H1 (cell line): Measurements from ENCODE around the gene TPBG. TPM values are rescaled to one million over a fixed set of nuclear protein-coding genes. Genes with fewer than 3 reads are reported as not detected.
A peak's percentile ranks its signal among the peaks of the same experiment; 100 is the strongest.

Experiments used
- CTCF ChIA-PET: fragments of 300-600 bp; sonication (Branson Sonifier 250); formaldehyde crosslinking; loops from one replicate; lab custom pipeline; 2021; ENCODE audit not compliant: partially characterized antibody; lab: Charles Lee
- POLR2A ChIA-PET: fragments of 300-600 bp; sonication (Branson Sonifier 250); formaldehyde crosslinking; loops from one replicate; lab custom pipeline; 2021; ENCODE audit warnings: inconsistent platforms; ENCODE audit not compliant: partially characterized antibody; lab: Charles Lee
- DNase-seq, 2 experiments: peaks; one replicate each; pipeline versions ENCODE4 v3.0.0 to v3.0.0-alpha.2; 2010 to 2022; ENCODE audit warnings: low spot score in 2 of 2, low read depth in 1 of 2, mixed read lengths in 1 of 2
- FAIRE-seq: peaks from 2 replicates; lab custom pipeline; 2011; peaks lifted over from hg19 to GRCh38; lab: Jason Lieb, UNC
- H2AFZ ChIP-seq: 2 replicates; pipeline ENCODE4 v1.8.1; 2012; ENCODE audit warnings: low read length, inconsistent platforms
- H2AK5ac ChIP-seq: 2 replicates; pipeline ENCODE4 v1.6.1; 2013; ENCODE audit warnings: low read depth, low read length
- H2BK120ac ChIP-seq: replicated peaks from 2 replicates; pipeline ENCODE3; 2013; ENCODE audit warnings: low read depth, low read length, inconsistent platforms
- H2BK12ac ChIP-seq: 2 replicates; pipeline ENCODE4 v1.6.1; 2013; ENCODE audit warnings: low read depth, low read length
- H2BK15ac ChIP-seq: 2 replicates; pipeline ENCODE4 v1.6.1; 2013; ENCODE audit warnings: low read length
- H2BK20ac ChIP-seq: 2 replicates; pipeline ENCODE4 v1.6.1; 2013; ENCODE audit warnings: low read length
- H2BK5ac ChIP-seq: 2 replicates; pipeline ENCODE4 v1.6.1; 2013; ENCODE audit warnings: low read depth, low read length
- H3K14ac ChIP-seq: 2 replicates; pipeline ENCODE4 v1.6.1; 2013; ENCODE audit warnings: inconsistent platforms; ENCODE audit not compliant: insufficient read length
- H3K18ac ChIP-seq: 2 replicates; pipeline ENCODE4 v1.6.1; 2013; ENCODE audit warnings: low read length; ENCODE audit errors: extremely low read depth
- H3K23ac ChIP-seq: 2 replicates; pipeline ENCODE4 v1.6.1; 2013; ENCODE audit warnings: inconsistent platforms; ENCODE audit not compliant: insufficient read length
- H3K23me2 ChIP-seq: 2 replicates; pipeline ENCODE4 v1.6.1; 2013; ENCODE audit warnings: low read depth, low read length
- H3K27ac ChIP-seq: 2 replicates; pipeline ENCODE4 v1.6.1; 2011; ENCODE audit warnings: low read depth, low read length, inconsistent platforms
- H3K27me3 ChIP-seq, 4 experiments: replicated peaks in 1 of 4; 1 replicate in 1 of 4; 2 replicates in 3 of 4; pipeline versions ENCODE4 v1.6.1 to v1.8.1; 2011 to 2013; ENCODE audit warnings: low read length in 3 of 4, mild to moderate bottlenecking in 3 of 4, inconsistent platforms in 2 of 4, mixed read lengths in 2 of 4, moderate library complexity in 1 of 4; ENCODE audit not compliant: control insufficient read depth in 3 of 4, insufficient read depth in 3 of 4; ENCODE audit errors: extremely low read depth in 1 of 4
- H3K36me3 ChIP-seq, 4 experiments: 2 replicates each; pipeline versions ENCODE4 v1.6.1 to v1.8.1; 2011 to 2013; ENCODE audit warnings: mild to moderate bottlenecking in 4 of 4, low read length in 3 of 4, moderate library complexity in 2 of 4, control low read depth in 1 of 4, inconsistent platforms in 1 of 4; ENCODE audit not compliant: insufficient read depth in 4 of 4, control insufficient read depth in 2 of 4
- H3K4ac ChIP-seq: replicated peaks from 2 replicates; pipeline ENCODE3; 2013; ENCODE audit warnings: low read length, low read depth, mixed read lengths, inconsistent platforms; ENCODE audit not compliant: insufficient read length
- H3K4me1 ChIP-seq, 4 experiments: replicated peaks in 1 of 4; 1 replicate in 1 of 4; 2 replicates in 3 of 4; pipeline versions ENCODE4 v1.6.1 to v1.8.1; 2011 to 2013; ENCODE audit warnings: low read length in 3 of 4, inconsistent platforms in 2 of 4, mixed read lengths in 1 of 4; ENCODE audit not compliant: insufficient read depth in 4 of 4, control insufficient read depth in 3 of 4
- H3K4me2 ChIP-seq, 2 experiments: 2 replicates each; pipeline versions ENCODE4 v1.6.1 to v1.8.1; 2011 to 2013; ENCODE audit warnings: low read depth in 2 of 2, low read length in 2 of 2, control low read depth in 1 of 2, inconsistent platforms in 1 of 2, mild to moderate bottlenecking in 1 of 2; ENCODE audit not compliant: insufficient read depth in 1 of 2
- H3K4me3 ChIP-seq, 4 experiments: fragments of 200-600, 300-600 bp in 1 of 4; sonication (generic), shearing (Covaris generic), sonication (Bioruptor Twin) in 1 of 4; 2 replicates each; pipeline versions ENCODE4 v1.5.1 to v1.8.1; 2011 to 2016; ENCODE audit warnings: low read length in 4 of 4, low read depth in 3 of 4, control low read depth in 2 of 4, inconsistent platforms in 2 of 4, mild to moderate bottlenecking in 2 of 4, mixed read lengths in 1 of 4, moderate library complexity in 1 of 4; ENCODE audit not compliant: insufficient read depth in 2 of 4; ENCODE audit errors: extremely low read depth in 1 of 4
- H3K56ac ChIP-seq: replicated peaks from 2 replicates; pipeline ENCODE3; 2013; ENCODE audit warnings: low read depth, mild to moderate bottlenecking, mixed read lengths, low read length, inconsistent platforms; ENCODE audit not compliant: insufficient read length
- H3K79me1 ChIP-seq: 2 replicates; pipeline ENCODE4 v1.6.1; 2013; ENCODE audit warnings: low read depth, low read length, control low read depth
- H3K79me2 ChIP-seq, 2 experiments: 2 replicates each; pipeline versions ENCODE4 v1.6.1 to v1.8.1; 2012 to 2013; ENCODE audit warnings: low read length in 2 of 2, mild to moderate bottlenecking in 2 of 2, inconsistent platforms in 1 of 2; ENCODE audit not compliant: insufficient read depth in 2 of 2, control insufficient read depth in 1 of 2
- H3K9ac ChIP-seq, 4 experiments: replicated peaks in 1 of 4; 1 replicate in 1 of 4; 2 replicates in 3 of 4; pipeline versions ENCODE4 v1.6.1 to v1.8.1; 2011 to 2013; ENCODE audit warnings: low read depth in 3 of 4, low read length in 3 of 4, control low read depth in 2 of 4, mild to moderate bottlenecking in 2 of 4, moderate library complexity in 2 of 4, inconsistent platforms in 1 of 4; ENCODE audit errors: extremely low read depth in 1 of 4
- H3K9me3 ChIP-seq, 2 experiments: 2 replicates each; pipeline versions ENCODE4 v1.6.1 to v1.8.1; 2012 to 2013; ENCODE audit warnings: mild to moderate bottlenecking in 2 of 2, moderate library complexity in 2 of 2, control low read depth in 1 of 2, inconsistent platforms in 1 of 2, low read depth in 1 of 2, low read length in 1 of 2, mixed read lengths in 1 of 2; ENCODE audit not compliant: insufficient read depth in 2 of 2
- H4K20me1 ChIP-seq, 2 experiments: replicated peaks in 1 of 2; 2 replicates each; pipeline versions ENCODE3 to v1.8.1; 2011 to 2013; ENCODE audit warnings: inconsistent platforms in 2 of 2, low read length in 2 of 2, mild to moderate bottlenecking in 1 of 2; ENCODE audit not compliant: insufficient read depth in 2 of 2, control insufficient read depth in 1 of 2
- H4K5ac ChIP-seq: 2 replicates; pipeline ENCODE4 v1.6.1; 2013; ENCODE audit warnings: low read length, low read depth, mixed read lengths, inconsistent platforms; ENCODE audit not compliant: insufficient read length
- H4K8ac ChIP-seq: 2 replicates; pipeline ENCODE4 v1.8.0; 2013; ENCODE audit warnings: mild to moderate bottlenecking, moderate library complexity, low read length, inconsistent platforms; ENCODE audit not compliant: insufficient read depth; ENCODE audit errors: extremely low read depth
- H4K91ac ChIP-seq: replicated peaks from 2 replicates; pipeline ENCODE3; 2013; ENCODE audit warnings: low read length, mixed read lengths, inconsistent platforms; ENCODE audit not compliant: insufficient read length
- CHD1 ChIP-seq: IDR thresholded peaks from 2 replicates; pipeline ENCODE4 v1.6.1; 2012; ENCODE audit warnings: low read depth, low read length, improper control_type of control experiment
- HDAC6 ChIP-seq: IDR thresholded peaks from one replicate; pipeline ENCODE4 v1.7.1; 2012; ENCODE audit warnings: low read depth, mild to moderate bottlenecking, inconsistent platforms, low read length, moderate library complexity
- KDM4A ChIP-seq: IDR thresholded peaks from one replicate; pipeline ENCODE4 v1.7.1; 2012; ENCODE audit warnings: low read depth, mild to moderate bottlenecking, moderate library complexity, low read length, inconsistent platforms; ENCODE audit not compliant: severe bottlenecking
- SIN3A ChIP-seq, 2 experiments: IDR thresholded peaks in 1 of 2; conservative IDR thresholded peaks in 1 of 2; 2 replicates each; pipeline ENCODE4 v1.6.1; 2011 to 2012; ENCODE audit warnings: low read length in 2 of 2, improper control_type of control experiment in 1 of 2, low read depth in 1 of 2, mild to moderate bottlenecking in 1 of 2
- SUZ12 ChIP-seq: fragments of 200-600 bp; sonication (generic); IDR thresholded peaks from 2 replicates; pipeline ENCODE4 v1.6.1; 2012; ENCODE audit warnings: mild to moderate bottlenecking, inconsistent platforms, low read length, moderate library complexity, mixed read lengths
- TCF12 ChIP-seq: IDR thresholded peaks from 2 replicates; pipeline ENCODE4 v1.6.1; 2011; ENCODE audit warnings: low read depth, mild to moderate bottlenecking, low read length
- TEAD4 ChIP-seq: IDR thresholded peaks from 2 replicates; pipeline ENCODE4 v1.6.1; 2012; ENCODE audit warnings: low read depth, low read length, inconsistent platforms, mixed read lengths
- WGBS, 2 experiments: shearing (Covaris generic) in 1 of 2; methylation state at CpG; one replicate each; pipeline versions ENCODE4 v1.1.6 to v1.1.7; 2013 to 2015; ENCODE audit warnings: low lambda C conversion rate in 2 of 2, mixed read lengths in 2 of 2, inconsistent platforms in 1 of 2, low coverage in 1 of 2, missing lambda C conversion rate in 1 of 2; ENCODE audit not compliant: insufficient replicate concordance in 2 of 2, insufficient coverage in 1 of 2, insufficient read length in 1 of 2; ENCODE audit errors: extremely low coverage in 1 of 2, missing lambda C conversion rate in 1 of 2; 5-methylcytosine and 5-hydroxymethylcytosine counted together
- polyA plus RNA-seq, 7 experiments: library from polyadenylated mRNA; depleted of rRNA in 3 of 7; stranded (reverse) in 5 of 7; unstranded in 2 of 7; fragments of >200 nt in 5 of 7; fragments of 200-250 nt in 2 of 7; gene quantifications; 1 replicate in 5 of 7; 2 replicates in 1 of 7; 4 replicates in 1 of 7; pipeline versions ENCODE4 v1.2.1 to v1.2.3, GENCODE V29; 2011 to 2013; ENCODE audit warnings: missing spikeins in 2 of 7, mixed read lengths in 2 of 7
- total RNA-seq: library from RNA; stranded (reverse); fragmentation: NEBNext Ultra II Directional; extraction: Animal tissue kit (Norgen Biotek cat#: 25700); gene quantifications from 2 replicates; pipeline ENCODE4 v1.2.1, GENCODE V29; 2021
- TF ChIP-seq, protein P1 (sequence below): IDR thresholded peaks from 2 replicates; pipeline ENCODE4 v1.6.1; 2012; ENCODE audit warnings: inconsistent platforms

Gene TPBG
- total and polyA plus RNA-seq, 2 of the 8 experiments (the other 6 are each of a cell fraction or from before 2014, with no cell fraction given): 28.4 to 33.6 TPM

DNA sequence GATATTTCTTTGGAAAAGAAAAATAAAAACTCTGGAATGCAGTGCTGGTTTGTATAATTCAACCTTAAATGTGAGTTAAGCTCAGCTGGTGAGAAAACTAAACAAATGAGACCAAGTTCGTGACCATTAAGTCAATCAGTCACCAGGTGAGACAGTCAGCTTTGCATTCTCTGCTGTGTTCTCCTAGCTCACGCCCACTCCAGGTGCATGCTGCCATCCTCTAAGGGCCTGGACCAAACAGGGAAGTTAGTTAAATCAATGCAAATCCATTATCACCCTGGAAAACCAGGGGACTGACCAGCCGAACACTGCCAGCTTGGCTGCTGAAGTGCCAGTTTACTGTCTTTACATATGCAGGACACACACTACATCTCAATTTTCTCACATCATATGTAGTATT, 7.2 kb downstream of the TPBG start:
- Histone ChIP-seq H3K36me3 (peaks cover 0 to 9% (median 2%) of the 10 kb centered on the region in 4 experiments; a peak in 2 of 8 replicates), H3K4ac (no peak overlapping the region), H3K79me2 (peaks cover 0 to 18% of the 10 kb centered on the region in 2 experiments; a peak in 3 of 4 replicates), H2BK120ac (no peak overlapping the region), H3K23me2 (no peaks in the 10 kb centered on the region; the same call in 1 of the 2 replicates), H3K14ac (no peak overlapping the region), H2BK5ac (no peak overlapping the region), H4K8ac (no peak overlapping the region), H3K23ac (no peak overlapping the region), H2BK15ac (no peak overlapping the region), H2AK5ac (no peak overlapping the region), H4K5ac (no peak overlapping the region), H2BK20ac (no peak overlapping the region), H3K18ac (no peak overlapping the region), H2AFZ (no peak overlapping the region), H3K9me3 (no peaks in the 10 kb centered on the region), H3K4me1 (peaks cover under 1 to 10% (median 2%) of the 10 kb centered on the region in 4 experiments; a peak in 5 of 7 replicates), H3K27me3 (no peaks in the 10 kb centered on the region), H3K9ac (no peak overlapping the region), H3K4me3 (no peak overlapping the region), H3K79me1 (no peaks in the 10 kb centered on the region), H2BK12ac (no peak overlapping the region), H3K27ac (no peak overlapping the region), H3K56ac (no peak overlapping the region), H3K4me2 (no peak overlapping the region), H4K20me1 (peaks cover 0 to under 1% of the 10 kb centered on the region in 2 experiments), H4K91ac (no peak overlapping the region)
- no peak for DNase-seq
- TF ChIP-seq, protein P1, sequence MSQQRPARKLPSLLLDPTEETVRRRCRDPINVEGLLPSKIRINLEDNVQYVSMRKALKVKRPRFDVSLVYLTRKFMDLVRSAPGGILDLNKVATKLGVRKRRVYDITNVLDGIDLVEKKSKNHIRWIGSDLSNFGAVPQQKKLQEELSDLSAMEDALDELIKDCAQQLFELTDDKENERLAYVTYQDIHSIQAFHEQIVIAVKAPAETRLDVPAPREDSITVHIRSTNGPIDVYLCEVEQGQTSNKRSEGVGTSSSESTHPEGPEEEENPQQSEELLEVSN: no peak
- TF ChIP-seq TCF12 (0 out of 2 replicates have a peak, but pooled peaks have one; percentile 66), TEAD4 (no peak), HDAC6 (no peak), CHD1 (no peak), SUZ12 (no peak), SIN3A (conservative IDR thresholded peaks at IDR 0.05 in 1 of 2, IDR thresholded peaks at IDR 0.05 in 1 of 2; ENCODE audit: low read depth in 1 of 2, low read length in 2 of 2) (no peak), KDM4A (no peak)
- CTCF ChIA-PET: no interaction called here
- POLR2A ChIA-PET: no interaction called here
- WGBS, 2 experiments: 86% methylated on average over 3 of the region's 3 CpGs; no CpG with 5 or more reads in 1 of the 2 experiments
- FAIRE-seq: peak; percentile 39
